ENCODE results near the gene CBLC.

CBLC gene

GRCh38 chr19:44777715-44778347 lies at the start of gene CBLC:
CBLC (plus strand) TSS chr19:44777890; CDS start chr19:44777932, 42 bp downstream.
- FAIRE-seq = no peak

GRCh38 chr19:44728178-44728577 lies 49.5 kb upstream of the CBLC start:
- no peak for FAIRE-seq

- FAIRE-seq = no peak
Observed at GRCh38 chr19:44729516-44730033, 48.1 kb upstream of the CBLC start.

GRCh38 chr19:44731081-44731480 lies 46.6 kb upstream of the CBLC start:
- FAIRE-seq = no peak

GRCh38 chr19:44731622-44732021 lies 46.1 kb upstream of the CBLC start:
- no peak for FAIRE-seq

- FAIRE-seq = no peak
Observed at GRCh38 chr19:44732235-44733014, 45.3 kb upstream of the CBLC start.

- FAIRE-seq = no peak
Observed at GRCh38 chr19:44734357-44734756, 43.3 kb upstream of the CBLC start.

GRCh38 chr19:44735011-44735410 lies 42.7 kb upstream of the CBLC start:
- FAIRE-seq = no peak

- no peak for FAIRE-seq
Observed at GRCh38 chr19:44737238-44738071, 40.2 kb upstream of the CBLC start.

- no peak for FAIRE-seq
Observed at GRCh38 chr19:44738136-44738535, 39.6 kb upstream of the CBLC start.

GRCh38 chr19:44738603-44739558 lies 38.8 kb upstream of the CBLC start:
- FAIRE-seq = no peak

GRCh38 chr19:44740351-44740824 lies 37.3 kb upstream of the CBLC start:
- FAIRE-seq = no peak

- FAIRE-seq = no peak
Observed at GRCh38 chr19:44741258-44741731, 36.4 kb upstream of the CBLC start.

GRCh38 chr19:44741841-44742329 lies 35.8 kb upstream of the CBLC start:
- FAIRE-seq = no peak

- FAIRE-seq = no peak
Observed at GRCh38 chr19:44742330-44743061, 35.2 kb upstream of the CBLC start.

GRCh38 chr19:44744871-44745332 lies 32.8 kb upstream of the CBLC start:
- FAIRE-seq = no peak

GRCh38 chr19:44745341-44745831 lies 32.3 kb upstream of the CBLC start:
- FAIRE-seq = no peak

GRCh38 chr19:44745887-44746600 lies 31.6 kb upstream of the CBLC start:
- FAIRE-seq = no peak

GRCh38 chr19:44746616-44746945 lies 31.1 kb upstream of the CBLC start:
- FAIRE-seq = no peak

Measured in A204.1 (cell line).